Calu3 (cell line): ENCODE results near the gene FGF14. TPM values are rescaled to one million over a fixed set of nuclear protein-coding genes. Genes with fewer than 3 reads are reported as not detected.

Source experiments
- BruUV-seq: library from RNA; stranded (reverse); fragments of 400-500 nt; replicated peaks from 2 replicates; lab custom pipeline; 2021; lab: Mats Ljungman, UMichigan
- CTCF ChIA-PET: fragments of 300-600 bp; sonication (Branson Sonifier 250); formaldehyde crosslinking; loops from one replicate; lab custom pipeline; 2022; ENCODE audit warnings: antibody characterized with exemption; lab: Charles Lee
- DNase-seq: peaks from one replicate; pipeline ENCODE4 v3.0.0; 2022
- H3K27ac Mint-ChIP-seq: one replicate; pipeline ENCODE4 v1.8.0; 2022; ENCODE audit warnings: mixed read lengths; ENCODE audit not compliant: unreplicated experiment
- H3K27me3 Mint-ChIP-seq: one replicate; pipeline ENCODE4 v1.8.0; 2022; ENCODE audit warnings: mixed read lengths; ENCODE audit not compliant: unreplicated experiment
- H3K36me3 Mint-ChIP-seq: one replicate; pipeline ENCODE4 v1.8.0; 2022; ENCODE audit warnings: mild to moderate bottlenecking, moderate library complexity, mixed read lengths; ENCODE audit not compliant: insufficient read depth, unreplicated experiment
- H3K4me1 Mint-ChIP-seq: one replicate; pipeline ENCODE4 v1.8.0; 2022; ENCODE audit warnings: mild to moderate bottlenecking, low read depth, mixed read lengths; ENCODE audit not compliant: unreplicated experiment
- H3K4me3 Mint-ChIP-seq: one replicate; pipeline ENCODE4 v1.8.0; 2022; ENCODE audit warnings: mild to moderate bottlenecking, low read depth, moderate library complexity, mixed read lengths; ENCODE audit not compliant: unreplicated experiment
- H3K9me3 Mint-ChIP-seq: one replicate; pipeline ENCODE4 v1.8.0; 2022; ENCODE audit warnings: low read depth, mixed read lengths; ENCODE audit not compliant: unreplicated experiment
- CTCF ChIP-seq: fragments of 200-600 bp; IDR thresholded peaks from one replicate; pipeline ENCODE4 v1.8.0; 2022; ENCODE audit warnings: antibody characterized with exemption; ENCODE audit not compliant: unreplicated experiment
- intact Hi-C: fragments of 100-400 bp; cut with micrococcal nuclease; formaldehyde crosslinking; loops from one replicate; pipeline ENCODE4 v1.10.0; 2022; ENCODE audit not compliant: unreplicated experiment
- total RNA-seq: library from RNA; stranded (reverse); gene quantifications from 2 replicates; pipeline ENCODE4 v1.2.3, GENCODE V29; 2022

FGF14 gene
- total RNA-seq, 1 experiment from 2014 or later = 0.21 TPM

- Mint-ChIP-seq H3K4me1 (no peaks in the 10 kb centered on the region), H3K36me3 (no peaks in the 10 kb centered on the region), H3K9me3 (no peaks in the 10 kb centered on the region), H3K27me3 (no peaks in the 10 kb centered on the region), H3K4me3 (no peak overlapping the region), H3K27ac (no peak overlapping the region)
- no peak for TF ChIP-seq CTCF
- BruUV-seq = no TSS peak
- no peak for DNase-seq
- CTCF ChIA-PET = no interaction called here
- intact Hi-C loops = no loop called here
Observed at GRCh38 chr13:102236830-102237229, 165.0 kb downstream of the FGF14 start.

GRCh38 chr13:102236341-102236740 is 165.5 kb downstream of the FGF14 start:
- Mint-ChIP-seq H3K9me3 (no peaks in the 10 kb centered on the region), H3K4me3 (no peak overlapping the region), H3K36me3 (no peaks in the 10 kb centered on the region), H3K4me1 (no peaks in the 10 kb centered on the region), H3K27ac (no peak overlapping the region), H3K27me3 (no peaks in the 10 kb centered on the region)
- no peak for TF ChIP-seq CTCF
- BruUV-seq = no TSS peak
- intact Hi-C loops = no loop called here
- DNase-seq = no peak
- CTCF ChIA-PET = no interaction called here

GRCh38 chr13:102235689-102236088 is 166.2 kb downstream of the FGF14 start:
- no peak for TF ChIP-seq CTCF
- no peaks in the 10 kb centered on the region for H3K4me1 Mint-ChIP-seq
- DNase-seq = no peak
- CTCF ChIA-PET = no interaction called here
- no peaks in the 10 kb centered on the region for H3K9me3 Mint-ChIP-seq
- H3K36me3 Mint-ChIP-seq = no peaks in the 10 kb centered on the region
- no peaks in the 10 kb centered on the region for H3K27me3 Mint-ChIP-seq
- intact Hi-C loops = no loop called here
- no peak overlapping the region for H3K27ac Mint-ChIP-seq
- no peak overlapping the region for H3K4me3 Mint-ChIP-seq
- BruUV-seq = no TSS peak

- BruUV-seq = no TSS peak
- intact Hi-C loops = no loop called here
- CTCF ChIA-PET = no interaction called here
- Mint-ChIP-seq H3K27me3 (no peaks in the 10 kb centered on the region), H3K4me1 (no peaks in the 10 kb centered on the region), H3K9me3 (no peaks in the 10 kb centered on the region), H3K4me3 (no peak overlapping the region), H3K36me3 (no peaks in the 10 kb centered on the region), H3K27ac (no peak overlapping the region)
- DNase-seq = no peak
- no peak for TF ChIP-seq CTCF
Observed at GRCh38 chr13:102234618-102235017, 167.2 kb downstream of the FGF14 start.
